Measurements from ENCODE around the gene C10orf90. TPM values are rescaled to one million over a fixed set of nuclear protein-coding genes. Genes with fewer than 3 reads are reported as not detected.

C10orf90 gene
- total RNA-seq, 1 experiment from 2014 or later, result 0.67 TPM

GRCh38 chr10:126398924-126399323 lies 271.6 kb downstream of the C10orf90 start:
- POLR2A ChIA-PET, result interaction anchor here (0.6 kb wide), 1 partner anchor 1290 kb away, joined by 3 read pairs; no protein-coding TSS in a partner anchor
- H3K27ac ChIP-seq (ENCODE audit: low read length), result no peak overlapping the region

GRCh38 chr10:126398383-126398743 lies 272.1 kb downstream of the C10orf90 start:
- CTCF ChIA-PET, result no interaction called here

More at GRCh38 chr10:126398924-126399323, 271.6 kb downstream of the C10orf90 start:
- ATAC-seq (no peak), DNase-seq (ENCODE audit: low read depth, low spot score) (no peak)
- in situ Hi-C loops (cut with HindIII; ENCODE audit: low pct_unique_long_range_greater_than_20kb, low sequenced_read_pairs) (no loop called here), intact Hi-C loops (cut with micrococcal nuclease; ENCODE audit: unreplicated experiment) (no loop called here)
- no peaks in the 10 kb centered on the region; the same call in 1 of the 2 replicates for H3K36me3 ChIP-seq (ENCODE audit: control insufficient read depth, insufficient read depth, low read length)
- no peaks in the 10 kb centered on the region for H3K27me3 ChIP-seq (ENCODE audit: control insufficient read depth, insufficient read depth, low read length)
- no peaks in the 10 kb centered on the region for H3K4me1 ChIP-seq (ENCODE audit: control insufficient read depth, insufficient read depth, low read length)
- no peak for TF ChIP-seq SIN3A (IDR thresholded peaks at IDR 0.05; ENCODE audit: borderline replicate concordance, insufficient read depth, low read depth, low read length)
- TF ChIP-seq TCF7L2 (IDR thresholded peaks at IDR 0.05; ENCODE audit: low read depth, low read length), result no peak
- TF ChIP-seq POLR2AphosphoS5 (IDR thresholded peaks at IDR 0.05; ENCODE audit: low read depth, low read length), result no peak
- TF ChIP-seq REST (IDR thresholded peaks at IDR 0.05; ENCODE audit: insufficient read depth in 1 of 2, low read depth in 2 of 2, low read length in 1 of 2), result no peak
- TF ChIP-seq CTCF (IDR thresholded peaks at IDR 0.05), result no peak
- no peaks in the 10 kb centered on the region; the same call in 1 of the 2 replicates for H3K9me3 ChIP-seq (ENCODE audit: control insufficient read depth, insufficient read depth, low read depth, low read length)
- no peak overlapping the region for H3K4me3 ChIP-seq (ENCODE audit: low read depth in 2 of 2, low read length in 2 of 2)
- BruUV-seq (replicated peaks), result no TSS peak
- CTCF ChIA-PET, result no interaction called here

More at GRCh38 chr10:126398383-126398743, 272.1 kb downstream of the C10orf90 start:
- in situ Hi-C loops (cut with HindIII; ENCODE audit: low pct_unique_long_range_greater_than_20kb, low sequenced_read_pairs), result no loop called here
- no peak overlapping the region for H3K27ac ChIP-seq (ENCODE audit: low read length)
- POLR2A ChIA-PET, result interaction anchor here (0.6 kb wide), 1 partner anchor 1290 kb away, joined by 3 read pairs; no protein-coding TSS in a partner anchor
- ATAC-seq, result no peak
- no peaks in the 10 kb centered on the region; the same call in 1 of the 2 replicates for H3K36me3 ChIP-seq (ENCODE audit: control insufficient read depth, insufficient read depth, low read length)
- intact Hi-C loops (cut with micrococcal nuclease; ENCODE audit: unreplicated experiment), result no loop called here
- H3K4me3 ChIP-seq (ENCODE audit: low read depth in 2 of 2, low read length in 2 of 2), result no peak overlapping the region
- no peaks in the 10 kb centered on the region for H3K4me1 ChIP-seq (ENCODE audit: control insufficient read depth, insufficient read depth, low read length)
- TF ChIP-seq SIN3A (IDR thresholded peaks at IDR 0.05; ENCODE audit: borderline replicate concordance, insufficient read depth, low read depth, low read length) (no peak), POLR2AphosphoS5 (IDR thresholded peaks at IDR 0.05; ENCODE audit: low read depth, low read length) (no peak), REST (IDR thresholded peaks at IDR 0.05; ENCODE audit: insufficient read depth in 1 of 2, low read depth in 2 of 2, low read length in 1 of 2) (no peak), TCF7L2 (IDR thresholded peaks at IDR 0.05; ENCODE audit: low read depth, low read length) (no peak), CTCF (IDR thresholded peaks at IDR 0.05) (no peak)
- no peaks in the 10 kb centered on the region for H3K27me3 ChIP-seq (ENCODE audit: control insufficient read depth, insufficient read depth, low read length)
- DNase-seq (ENCODE audit: low read depth, low spot score), result no peak
- BruUV-seq (replicated peaks), result no TSS peak
- no peaks in the 10 kb centered on the region; the same call in 1 of the 2 replicates for H3K9me3 ChIP-seq (ENCODE audit: control insufficient read depth, insufficient read depth, low read depth, low read length)
